IMR-90 (cell line): Measurements from ENCODE around the gene CDK5. TPM values are rescaled to one million over a fixed set of nuclear protein-coding genes. Genes with fewer than 3 reads are reported as not detected.

Experiments
- ATAC-seq: fragments of 200-7000 bp; cut with Tn5 transposase; 2 replicates; pipeline ENCODE4 v1.9.1; 2020; ENCODE audit warnings: low read depth, mild to moderate bottlenecking, moderate library complexity
- BruUV-seq: library from RNA; stranded (reverse); fragments of 400-500 nt; replicated peaks from 2 replicates; lab custom pipeline; 2021; lab: Mats Ljungman, UMichigan
- CTCF ChIA-PET: fragments of 300-600 bp; formaldehyde crosslinking; extraction: SDS; loops from one replicate; lab custom pipeline; 2021; ENCODE audit warnings: antibody characterized with exemption; lab: Yijun Ruan, JAX
- POLR2A ChIA-PET: fragments of 300-600 bp; sonication (Branson Sonifier 250); formaldehyde crosslinking; loops from one replicate; lab custom pipeline; 2022; ENCODE audit warnings: antibody characterized with exemption; ENCODE audit not compliant: unreplicated experiment; lab: Charles Lee
- DNase-seq: peaks from one replicate; pipeline ENCODE4 v3.0.0; 2013
- H2AFZ ChIP-seq: replicated peaks from 2 replicates; pipeline ENCODE3; 2013; ENCODE audit warnings: low read length, mild to moderate bottlenecking; ENCODE audit not compliant: poor library complexity
- H2AK5ac ChIP-seq: 2 replicates; pipeline ENCODE4 v1.6.1; 2013; ENCODE audit warnings: low read depth, low read length, inconsistent platforms
- H2AK9ac ChIP-seq: replicated peaks from 2 replicates; pipeline ENCODE3; 2013; ENCODE audit warnings: mild to moderate bottlenecking, low read depth, low read length, moderate library complexity; ENCODE audit not compliant: poor library complexity
- H2BK120ac ChIP-seq: 2 replicates; pipeline ENCODE4 v1.6.1; 2013; ENCODE audit warnings: low read depth, low read length, inconsistent platforms
- H2BK15ac ChIP-seq: 3 replicates; pipeline ENCODE4 v1.6.1; 2013; ENCODE audit warnings: low read depth, low read length, inconsistent platforms
- H2BK20ac ChIP-seq: 2 replicates; pipeline ENCODE4 v1.6.1; 2013; ENCODE audit warnings: low read depth, mild to moderate bottlenecking, inconsistent platforms, low read length, moderate library complexity
- H2BK5ac ChIP-seq: 2 replicates; pipeline ENCODE4 v1.6.1; 2013; ENCODE audit warnings: mild to moderate bottlenecking, low read depth, low read length, inconsistent platforms; ENCODE audit not compliant: poor library complexity, severe bottlenecking
- H3K14ac ChIP-seq: replicated peaks from 2 replicates; pipeline ENCODE4 v1.6.1; 2013; ENCODE audit warnings: low read depth, low read length, inconsistent platforms
- H3K18ac ChIP-seq: 2 replicates; pipeline ENCODE4 v1.6.1; 2013; ENCODE audit warnings: low read depth, low read length, control low read depth
- H3K23ac ChIP-seq: 2 replicates; pipeline ENCODE4 v1.6.1; 2013; ENCODE audit warnings: low read depth, low read length, inconsistent platforms
- H3K27ac ChIP-seq: 2 replicates; pipeline ENCODE4 v1.5.1; 2013; ENCODE audit warnings: mild to moderate bottlenecking, control low read depth, low read length; ENCODE audit not compliant: insufficient read depth
- H3K27me3 ChIP-seq: 2 replicates; pipeline ENCODE4 v1.6.1; 2013; ENCODE audit warnings: low read length; ENCODE audit not compliant: control insufficient read depth, insufficient read depth
- H3K36me3 ChIP-seq: 2 replicates; pipeline ENCODE4 v1.6.1; 2013; ENCODE audit warnings: low read length, mixed read lengths; ENCODE audit not compliant: control insufficient read depth, insufficient read depth
- H3K4ac ChIP-seq: 2 replicates; pipeline ENCODE4 v1.6.1; 2013; ENCODE audit warnings: low read depth, low read length, inconsistent platforms
- H3K4me1 ChIP-seq: 2 replicates; pipeline ENCODE4 v1.6.1; 2013; ENCODE audit warnings: low read length, mixed read lengths; ENCODE audit not compliant: control insufficient read depth, insufficient read depth
- H3K4me2 ChIP-seq: 2 replicates; pipeline ENCODE4 v1.6.1; 2013; ENCODE audit warnings: low read depth, mild to moderate bottlenecking, control low read depth, low read length, moderate library complexity
- H3K4me3 ChIP-seq: 2 replicates; pipeline ENCODE4 v1.5.1; 2013; ENCODE audit warnings: low read depth, mild to moderate bottlenecking, control low read depth, low read length, moderate library complexity; ENCODE audit not compliant: insufficient read depth
- H3K56ac ChIP-seq: 2 replicates; pipeline ENCODE4 v1.6.1; 2013; ENCODE audit warnings: low read length, inconsistent platforms; ENCODE audit not compliant: insufficient read depth; ENCODE audit errors: extremely low read depth
- H3K79me1 ChIP-seq, 2 experiments: 2 replicates each; pipeline ENCODE4 v1.6.1; 2013; ENCODE audit warnings: low read length in 2 of 2, inconsistent platforms in 1 of 2, low read depth in 1 of 2
- H3K9ac ChIP-seq: 2 replicates; pipeline ENCODE4 v1.6.1; 2013; ENCODE audit warnings: low read depth, low read length, control low read depth
- H3K9me1 ChIP-seq: 2 replicates; pipeline ENCODE4 v1.6.1; 2013; ENCODE audit warnings: low read length, inconsistent platforms; ENCODE audit not compliant: insufficient read depth
- H3K9me3 ChIP-seq: 2 replicates; pipeline ENCODE4 v1.6.1; 2013; ENCODE audit warnings: low read length; ENCODE audit not compliant: control insufficient read depth, insufficient read depth
- H4K20me1 ChIP-seq: 2 replicates; pipeline ENCODE4 v1.6.1; 2013; ENCODE audit warnings: low read length, inconsistent platforms; ENCODE audit not compliant: insufficient read depth
- H4K5ac ChIP-seq: 2 replicates; pipeline ENCODE4 v1.6.1; 2013; ENCODE audit warnings: mild to moderate bottlenecking, low read depth, low read length, control low read depth
- H4K8ac ChIP-seq, 2 experiments: 2 replicates each; pipeline ENCODE4 v1.6.1; 2013; ENCODE audit warnings: low read depth in 2 of 2, low read length in 2 of 2, control low read depth in 1 of 2, inconsistent platforms in 1 of 2
- H4K91ac ChIP-seq: 2 replicates; pipeline ENCODE4 v1.6.1; 2013; ENCODE audit warnings: low read depth, low read length, inconsistent platforms; ENCODE audit not compliant: insufficient read depth
- BHLHE40 ChIP-seq: fragments of 150-350 bp; IDR thresholded peaks from 2 replicates; pipeline ENCODE4 v1.6.1; 2016; ENCODE audit warnings: mild to moderate bottlenecking, low read depth, low read length
- CEBPB ChIP-seq: IDR thresholded peaks from 2 replicates; pipeline ENCODE4 v1.6.1; 2012; ENCODE audit warnings: low read depth, low read length, improper control_type of control experiment
- CHD1 ChIP-seq: IDR thresholded peaks from 2 replicates; pipeline ENCODE4 v1.6.1; 2012; ENCODE audit warnings: low read depth, low read length, improper control_type of control experiment
- FOS ChIP-seq: fragments of 150-350 bp; IDR thresholded peaks from 2 replicates; pipeline ENCODE4 v1.6.1; 2016; ENCODE audit warnings: low read depth, low read length
- MAFK ChIP-seq: IDR thresholded peaks from 2 replicates; pipeline ENCODE4 v1.6.1; 2012; ENCODE audit warnings: low read depth, low read length, improper control_type of control experiment
- MAZ ChIP-seq: IDR thresholded peaks from 2 replicates; pipeline ENCODE4 v1.6.1; 2012; ENCODE audit warnings: low read depth, mild to moderate bottlenecking, low read length, improper control_type of control experiment, moderate library complexity, borderline replicate concordance
- MXI1 ChIP-seq: IDR thresholded peaks from 2 replicates; pipeline ENCODE4 v1.6.1; 2012; ENCODE audit warnings: low read depth, mild to moderate bottlenecking, low read length, moderate library complexity, borderline replicate concordance
- NFE2L2 ChIP-seq: fragments of 150-350 bp; IDR thresholded peaks from 2 replicates; pipeline ENCODE4 v1.6.1; 2016; ENCODE audit warnings: low read depth, mild to moderate bottlenecking, low read length
- POLR2A ChIP-seq: IDR thresholded peaks from 2 replicates; pipeline ENCODE4 v1.6.1; 2012; ENCODE audit warnings: mild to moderate bottlenecking, low read depth, low read length
- RAD21 ChIP-seq: IDR thresholded peaks from 2 replicates; pipeline ENCODE4 v1.6.1; 2012; ENCODE audit warnings: low read length, improper control_type of control experiment
- RCOR1 ChIP-seq: IDR thresholded peaks from 2 replicates; pipeline ENCODE4 v1.6.1; 2012; ENCODE audit warnings: mild to moderate bottlenecking, low read length, improper control_type of control experiment; ENCODE audit not compliant: insufficient replicate concordance
- RFX5 ChIP-seq: IDR thresholded peaks from 2 replicates; pipeline ENCODE4 v1.8.0; 2012; ENCODE audit warnings: low read depth, mild to moderate bottlenecking, low read length, moderate library complexity
- SMC3 ChIP-seq: fragments of 150-350 bp; IDR thresholded peaks from 2 replicates; pipeline ENCODE4 v1.6.1; 2016; ENCODE audit warnings: low read depth, mild to moderate bottlenecking, antibody characterized with exemption, low read length, moderate library complexity
- WGBS, 2 experiments: methylation state at CpG; one replicate each; pipeline versions ENCODE4 v1.1.5 to v1.1.7; 2013; ENCODE audit warnings: missing lambda C conversion rate in 2 of 2; ENCODE audit not compliant: insufficient read length in 1 of 2; ENCODE audit errors: extremely low coverage in 2 of 2; 5-methylcytosine and 5-hydroxymethylcytosine counted together
- dilution Hi-C: fragments of 300-500 bp; cut with HindIII; formaldehyde crosslinking; loops from one replicate; pipeline ENCODE4 v1.14.3; 2018; ENCODE audit warnings: low sequenced_read_pairs; ENCODE audit not compliant: unreplicated experiment
- in situ Hi-C: fragments of 300-500 bp; cut with MboI; formaldehyde crosslinking; loops from 3 replicates; pipeline ENCODE4 v1.14.3; 2019; ENCODE audit warnings: low sequenced_read_pairs, inconsistent platforms, mixed read lengths
- intact Hi-C: fragments of 100-400 bp; cut with micrococcal nuclease; formaldehyde crosslinking; loops from 2 replicates; pipeline ENCODE4 v1.10.0; 2022
- polyA plus RNA-seq, 3 experiments: library from polyadenylated mRNA; depleted of rRNA; stranded (reverse); fragments of >200 nt; gene quantifications; 2 replicates each; pipeline ENCODE4 v1.2.3, GENCODE V29; 2012; ENCODE audit warnings: low replicate concordance in 1 of 3
- total RNA-seq: library from RNA; depleted of rRNA; stranded (reverse); fragments of >200 nt; gene quantifications from 2 replicates; pipeline ENCODE4 v1.2.3, GENCODE V29; 2012
- TF ChIP-seq, protein P1 (sequence below): fragments of 150-350 bp; IDR thresholded peaks from 2 replicates; pipeline ENCODE4 v1.6.1; 2017; ENCODE audit warnings: mild to moderate bottlenecking, antibody characterized with exemption, low read length, low read depth
- TF ChIP-seq, protein P2 (sequence below): fragments of 150-350 bp; IDR thresholded peaks from 2 replicates; pipeline ENCODE4 v1.6.1; 2016; ENCODE audit warnings: low read depth, mild to moderate bottlenecking, low read length, moderate library complexity, borderline replicate concordance
- TF ChIP-seq, protein P3 (sequence below): conservative IDR thresholded peaks from 2 replicates; pipeline ENCODE4 v1.5.1; 2012; ENCODE audit warnings: mild to moderate bottlenecking, low read depth, low read length, improper control_type of control experiment

Gene CDK5
- total and polyA plus RNA-seq, 2 of the 4 experiments (the other 2 are of a cell fraction) = 22.4 to 34.8 TPM

DNA sequence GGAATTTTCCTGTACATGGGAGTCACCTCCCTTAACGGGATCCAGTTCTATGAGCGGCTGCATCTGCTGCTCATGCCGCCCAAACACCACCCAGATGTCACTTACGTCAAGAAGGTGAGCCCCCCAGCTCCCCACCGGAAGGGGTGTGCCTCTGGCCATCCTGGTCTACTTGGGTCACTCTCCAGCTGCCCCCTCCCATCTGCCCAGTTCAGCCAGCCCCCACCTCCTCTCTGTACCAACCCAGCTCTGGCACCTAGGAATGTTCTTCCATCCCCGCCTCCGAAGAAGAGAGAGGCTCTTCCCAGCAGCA lies 17.9 kb upstream of the CDK5 start:
- ATAC-seq (no peak), DNase-seq (no peak)
- H4K20me1 ChIP-seq = peaks cover 22% of the 10 kb centered on the region
- ChIA-PET CTCF (no interaction called here), POLR2A (no interaction called here)
- in situ Hi-C loops (no loop called here), dilution Hi-C loops (no loop called here), intact Hi-C loops (no loop called here)
- H4K8ac ChIP-seq = no peak overlapping the region
- no peak overlapping the region for H2BK5ac ChIP-seq
- no peak overlapping the region for H2AFZ ChIP-seq
- peak overlapping the region; percentile 37 for H2AK9ac ChIP-seq
- H3K9ac ChIP-seq = no peak overlapping the region
- no peak overlapping the region for H3K27ac ChIP-seq
- H2AK5ac ChIP-seq = no peak overlapping the region
- peaks cover 66% of the 10 kb centered on the region for H3K36me3 ChIP-seq
- H3K4me2 ChIP-seq = no peak overlapping the region
- no peak overlapping the region for H4K5ac ChIP-seq
- H2BK120ac ChIP-seq = no peak overlapping the region
- H3K56ac ChIP-seq = no peak overlapping the region
- H3K27me3 ChIP-seq = no peaks in the 10 kb centered on the region
- H3K4ac ChIP-seq = no peak overlapping the region
- no peak overlapping the region for H3K23ac ChIP-seq
- H3K79me1 ChIP-seq = peaks cover 13 to 60% of the 10 kb centered on the region in 2 experiments; a peak in 3 of 4 replicates
- no peak overlapping the region for H2BK20ac ChIP-seq
- no peak overlapping the region for H3K14ac ChIP-seq
- H2BK15ac ChIP-seq = no peak overlapping the region
- H3K4me3 ChIP-seq = no peak overlapping the region
- peaks cover 8% of the 10 kb centered on the region for H3K4me1 ChIP-seq
- TF ChIP-seq, protein P1, sequence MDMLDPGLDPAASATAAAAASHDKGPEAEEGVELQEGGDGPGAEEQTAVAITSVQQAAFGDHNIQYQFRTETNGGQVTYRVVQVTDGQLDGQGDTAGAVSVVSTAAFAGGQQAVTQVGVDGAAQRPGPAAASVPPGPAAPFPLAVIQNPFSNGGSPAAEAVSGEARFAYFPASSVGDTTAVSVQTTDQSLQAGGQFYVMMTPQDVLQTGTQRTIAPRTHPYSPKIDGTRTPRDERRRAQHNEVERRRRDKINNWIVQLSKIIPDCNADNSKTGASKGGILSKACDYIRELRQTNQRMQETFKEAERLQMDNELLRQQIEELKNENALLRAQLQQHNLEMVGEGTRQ = no peak
- TF ChIP-seq FOS (no peak), MAZ (no peak), NFE2L2 (no peak), RFX5 (no peak), MAFK (no peak), BHLHE40 (no peak), SMC3 (no peak), MXI1 (no peak), CHD1 (no peak), POLR2A (no peak), RCOR1 (no peak), CEBPB (no peak), RAD21 (no peak)
- TF ChIP-seq, protein P2, sequence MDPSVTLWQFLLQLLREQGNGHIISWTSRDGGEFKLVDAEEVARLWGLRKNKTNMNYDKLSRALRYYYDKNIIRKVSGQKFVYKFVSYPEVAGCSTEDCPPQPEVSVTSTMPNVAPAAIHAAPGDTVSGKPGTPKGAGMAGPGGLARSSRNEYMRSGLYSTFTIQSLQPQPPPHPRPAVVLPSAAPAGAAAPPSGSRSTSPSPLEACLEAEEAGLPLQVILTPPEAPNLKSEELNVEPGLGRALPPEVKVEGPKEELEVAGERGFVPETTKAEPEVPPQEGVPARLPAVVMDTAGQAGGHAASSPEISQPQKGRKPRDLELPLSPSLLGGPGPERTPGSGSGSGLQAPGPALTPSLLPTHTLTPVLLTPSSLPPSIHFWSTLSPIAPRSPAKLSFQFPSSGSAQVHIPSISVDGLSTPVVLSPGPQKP = no peak
- TF ChIP-seq, protein P3, sequence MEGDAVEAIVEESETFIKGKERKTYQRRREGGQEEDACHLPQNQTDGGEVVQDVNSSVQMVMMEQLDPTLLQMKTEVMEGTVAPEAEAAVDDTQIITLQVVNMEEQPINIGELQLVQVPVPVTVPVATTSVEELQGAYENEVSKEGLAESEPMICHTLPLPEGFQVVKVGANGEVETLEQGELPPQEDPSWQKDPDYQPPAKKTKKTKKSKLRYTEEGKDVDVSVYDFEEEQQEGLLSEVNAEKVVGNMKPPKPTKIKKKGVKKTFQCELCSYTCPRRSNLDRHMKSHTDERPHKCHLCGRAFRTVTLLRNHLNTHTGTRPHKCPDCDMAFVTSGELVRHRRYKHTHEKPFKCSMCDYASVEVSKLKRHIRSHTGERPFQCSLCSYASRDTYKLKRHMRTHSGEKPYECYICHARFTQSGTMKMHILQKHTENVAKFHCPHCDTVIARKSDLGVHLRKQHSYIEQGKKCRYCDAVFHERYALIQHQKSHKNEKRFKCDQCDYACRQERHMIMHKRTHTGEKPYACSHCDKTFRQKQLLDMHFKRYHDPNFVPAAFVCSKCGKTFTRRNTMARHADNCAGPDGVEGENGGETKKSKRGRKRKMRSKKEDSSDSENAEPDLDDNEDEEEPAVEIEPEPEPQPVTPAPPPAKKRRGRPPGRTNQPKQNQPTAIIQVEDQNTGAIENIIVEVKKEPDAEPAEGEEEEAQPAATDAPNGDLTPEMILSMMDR = no peak
- H3K9me1 ChIP-seq = no peaks in the 10 kb centered on the region
- no TSS peak for BruUV-seq
- WGBS, 2 experiments = 92% methylated on average over 4 of the region's 7 CpGs; no CpG with 5 or more reads in 1 of the 2 experiments
- H3K18ac ChIP-seq = no peak overlapping the region
- no peaks in the 10 kb centered on the region for H3K9me3 ChIP-seq
- no peak overlapping the region for H4K91ac ChIP-seq
